IMR-90 (cell line): ENCODE data around the gene ALPK3. TPM values are rescaled to one million over a fixed set of nuclear protein-coding genes. Genes with fewer than 3 reads are reported as not detected.

ENCODE experiments used
- ATAC-seq: fragments of 200-7000 bp; cut with Tn5 transposase; 2 replicates; pipeline ENCODE4 v1.9.1; 2020; ENCODE audit warnings: low read depth, mild to moderate bottlenecking, moderate library complexity
- BruUV-seq: library from RNA; stranded (reverse); fragments of 400-500 nt; replicated peaks from 2 replicates; lab custom pipeline; 2021; lab: Mats Ljungman, UMichigan
- CTCF ChIA-PET: fragments of 300-600 bp; formaldehyde crosslinking; extraction: SDS; loops from one replicate; lab custom pipeline; 2021; ENCODE audit warnings: antibody characterized with exemption; lab: Yijun Ruan, JAX
- POLR2A ChIA-PET: fragments of 300-600 bp; sonication (Branson Sonifier 250); formaldehyde crosslinking; loops from one replicate; lab custom pipeline; 2022; ENCODE audit warnings: antibody characterized with exemption; ENCODE audit not compliant: unreplicated experiment; lab: Charles Lee
- DNase-seq: peaks from one replicate; pipeline ENCODE4 v3.0.0; 2013
- H2AFZ ChIP-seq: replicated peaks from 2 replicates; pipeline ENCODE3; 2013; ENCODE audit warnings: low read length, mild to moderate bottlenecking; ENCODE audit not compliant: poor library complexity
- H2AK5ac ChIP-seq: 2 replicates; pipeline ENCODE4 v1.6.1; 2013; ENCODE audit warnings: low read depth, low read length, inconsistent platforms
- H2AK9ac ChIP-seq: replicated peaks from 2 replicates; pipeline ENCODE3; 2013; ENCODE audit warnings: mild to moderate bottlenecking, low read depth, low read length, moderate library complexity; ENCODE audit not compliant: poor library complexity
- H2BK120ac ChIP-seq: 2 replicates; pipeline ENCODE4 v1.6.1; 2013; ENCODE audit warnings: low read depth, low read length, inconsistent platforms
- H2BK15ac ChIP-seq: 3 replicates; pipeline ENCODE4 v1.6.1; 2013; ENCODE audit warnings: low read depth, low read length, inconsistent platforms
- H2BK20ac ChIP-seq: 2 replicates; pipeline ENCODE4 v1.6.1; 2013; ENCODE audit warnings: low read depth, mild to moderate bottlenecking, inconsistent platforms, low read length, moderate library complexity
- H2BK5ac ChIP-seq: 2 replicates; pipeline ENCODE4 v1.6.1; 2013; ENCODE audit warnings: mild to moderate bottlenecking, low read depth, low read length, inconsistent platforms; ENCODE audit not compliant: poor library complexity, severe bottlenecking
- H3K14ac ChIP-seq: replicated peaks from 2 replicates; pipeline ENCODE4 v1.6.1; 2013; ENCODE audit warnings: low read depth, low read length, inconsistent platforms
- H3K18ac ChIP-seq: 2 replicates; pipeline ENCODE4 v1.6.1; 2013; ENCODE audit warnings: low read depth, low read length, control low read depth
- H3K23ac ChIP-seq: 2 replicates; pipeline ENCODE4 v1.6.1; 2013; ENCODE audit warnings: low read depth, low read length, inconsistent platforms
- H3K27ac ChIP-seq: 2 replicates; pipeline ENCODE4 v1.5.1; 2013; ENCODE audit warnings: mild to moderate bottlenecking, control low read depth, low read length; ENCODE audit not compliant: insufficient read depth
- H3K27me3 ChIP-seq: 2 replicates; pipeline ENCODE4 v1.6.1; 2013; ENCODE audit warnings: low read length; ENCODE audit not compliant: control insufficient read depth, insufficient read depth
- H3K36me3 ChIP-seq: 2 replicates; pipeline ENCODE4 v1.6.1; 2013; ENCODE audit warnings: low read length, mixed read lengths; ENCODE audit not compliant: control insufficient read depth, insufficient read depth
- H3K4ac ChIP-seq: 2 replicates; pipeline ENCODE4 v1.6.1; 2013; ENCODE audit warnings: low read depth, low read length, inconsistent platforms
- H3K4me1 ChIP-seq: 2 replicates; pipeline ENCODE4 v1.6.1; 2013; ENCODE audit warnings: low read length, mixed read lengths; ENCODE audit not compliant: control insufficient read depth, insufficient read depth
- H3K4me2 ChIP-seq: 2 replicates; pipeline ENCODE4 v1.6.1; 2013; ENCODE audit warnings: low read depth, mild to moderate bottlenecking, control low read depth, low read length, moderate library complexity
- H3K4me3 ChIP-seq: 2 replicates; pipeline ENCODE4 v1.5.1; 2013; ENCODE audit warnings: low read depth, mild to moderate bottlenecking, control low read depth, low read length, moderate library complexity; ENCODE audit not compliant: insufficient read depth
- H3K56ac ChIP-seq: 2 replicates; pipeline ENCODE4 v1.6.1; 2013; ENCODE audit warnings: low read length, inconsistent platforms; ENCODE audit not compliant: insufficient read depth; ENCODE audit errors: extremely low read depth
- H3K79me1 ChIP-seq, 2 experiments: 2 replicates each; pipeline ENCODE4 v1.6.1; 2013; ENCODE audit warnings: low read length in 2 of 2, inconsistent platforms in 1 of 2, low read depth in 1 of 2
- H3K9ac ChIP-seq: 2 replicates; pipeline ENCODE4 v1.6.1; 2013; ENCODE audit warnings: low read depth, low read length, control low read depth
- H3K9me1 ChIP-seq: 2 replicates; pipeline ENCODE4 v1.6.1; 2013; ENCODE audit warnings: low read length, inconsistent platforms; ENCODE audit not compliant: insufficient read depth
- H3K9me3 ChIP-seq: 2 replicates; pipeline ENCODE4 v1.6.1; 2013; ENCODE audit warnings: low read length; ENCODE audit not compliant: control insufficient read depth, insufficient read depth
- H4K20me1 ChIP-seq: 2 replicates; pipeline ENCODE4 v1.6.1; 2013; ENCODE audit warnings: low read length, inconsistent platforms; ENCODE audit not compliant: insufficient read depth
- H4K5ac ChIP-seq: 2 replicates; pipeline ENCODE4 v1.6.1; 2013; ENCODE audit warnings: mild to moderate bottlenecking, low read depth, low read length, control low read depth
- H4K8ac ChIP-seq, 2 experiments: 2 replicates each; pipeline ENCODE4 v1.6.1; 2013; ENCODE audit warnings: low read depth in 2 of 2, low read length in 2 of 2, control low read depth in 1 of 2, inconsistent platforms in 1 of 2
- H4K91ac ChIP-seq: 2 replicates; pipeline ENCODE4 v1.6.1; 2013; ENCODE audit warnings: low read depth, low read length, inconsistent platforms; ENCODE audit not compliant: insufficient read depth
- FOS ChIP-seq: fragments of 150-350 bp; IDR thresholded peaks from 2 replicates; pipeline ENCODE4 v1.6.1; 2016; ENCODE audit warnings: low read depth, low read length
- MAFK ChIP-seq: IDR thresholded peaks from 2 replicates; pipeline ENCODE4 v1.6.1; 2012; ENCODE audit warnings: low read depth, low read length, improper control_type of control experiment
- RCOR1 ChIP-seq: IDR thresholded peaks from 2 replicates; pipeline ENCODE4 v1.6.1; 2012; ENCODE audit warnings: mild to moderate bottlenecking, low read length, improper control_type of control experiment; ENCODE audit not compliant: insufficient replicate concordance
- RFX5 ChIP-seq: IDR thresholded peaks from 2 replicates; pipeline ENCODE4 v1.8.0; 2012; ENCODE audit warnings: low read depth, mild to moderate bottlenecking, low read length, moderate library complexity
- WGBS, 2 experiments: methylation state at CpG; one replicate each; pipeline versions ENCODE4 v1.1.5 to v1.1.7; 2013; ENCODE audit warnings: missing lambda C conversion rate in 2 of 2; ENCODE audit not compliant: insufficient read length in 1 of 2; ENCODE audit errors: extremely low coverage in 2 of 2; 5-methylcytosine and 5-hydroxymethylcytosine counted together
- dilution Hi-C: fragments of 300-500 bp; cut with HindIII; formaldehyde crosslinking; loops from one replicate; pipeline ENCODE4 v1.14.3; 2018; ENCODE audit warnings: low sequenced_read_pairs; ENCODE audit not compliant: unreplicated experiment
- in situ Hi-C: fragments of 300-500 bp; cut with MboI; formaldehyde crosslinking; loops from 3 replicates; pipeline ENCODE4 v1.14.3; 2019; ENCODE audit warnings: low sequenced_read_pairs, inconsistent platforms, mixed read lengths
- intact Hi-C: fragments of 100-400 bp; cut with micrococcal nuclease; formaldehyde crosslinking; loops from 2 replicates; pipeline ENCODE4 v1.10.0; 2022
- polyA plus RNA-seq, 3 experiments: library from polyadenylated mRNA; depleted of rRNA; stranded (reverse); fragments of >200 nt; gene quantifications; 2 replicates each; pipeline ENCODE4 v1.2.3, GENCODE V29; 2012; ENCODE audit warnings: low replicate concordance in 1 of 3
- total RNA-seq: library from RNA; depleted of rRNA; stranded (reverse); fragments of >200 nt; gene quantifications from 2 replicates; pipeline ENCODE4 v1.2.3, GENCODE V29; 2012
- TF ChIP-seq, protein P1 (sequence below): fragments of 150-350 bp; IDR thresholded peaks from 2 replicates; pipeline ENCODE4 v1.6.1; 2016; ENCODE audit warnings: low read depth, mild to moderate bottlenecking, low read length, moderate library complexity, borderline replicate concordance

Gene ALPK3
- total and polyA plus RNA-seq, 2 of the 4 experiments (the other 2 are of a cell fraction), result under 0.01 to 0.26 TPM

DNA sequence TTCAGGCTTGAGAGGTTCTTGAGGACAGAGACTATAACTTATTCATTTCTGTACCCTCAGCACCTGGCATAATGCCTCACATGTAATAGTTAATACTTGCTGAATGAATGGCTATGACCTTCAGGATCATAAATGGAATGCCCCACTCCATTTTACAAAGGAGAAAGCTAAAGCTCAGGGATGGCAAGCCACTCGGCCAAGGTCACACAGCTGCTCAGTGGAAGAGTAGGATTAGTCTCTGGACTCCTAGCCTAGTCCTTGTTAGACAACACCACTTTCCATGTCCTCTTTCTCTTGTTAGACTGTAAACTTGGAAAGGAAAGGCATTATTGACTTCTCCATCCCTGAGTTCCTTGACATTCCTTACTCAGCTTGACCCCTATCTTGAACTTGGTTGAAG is 3.2 kb upstream of the ALPK3 start:
- Histone ChIP-seq H2BK120ac (no peak overlapping the region), H3K27ac (no peak overlapping the region), H3K23ac (no peak overlapping the region), H4K91ac (no peak overlapping the region), H3K4me2 (no peak overlapping the region), H4K8ac (no peak overlapping the region), H3K27me3 (peaks cover 1% of the 10 kb centered on the region; the same call in 1 of the 2 replicates), H3K4me3 (no peak overlapping the region), H2BK20ac (no peak overlapping the region), H3K4ac (no peak overlapping the region), H2AK9ac (no peak overlapping the region), H3K56ac (no peak overlapping the region), H2BK15ac (no peak overlapping the region), H4K5ac (no peak overlapping the region), H3K79me1 (no peaks in the 10 kb centered on the region), H3K14ac (no peak overlapping the region), H3K9me1 (peaks cover 5% of the 10 kb centered on the region), H3K18ac (no peak overlapping the region), H2AFZ (no peak overlapping the region), H2AK5ac (no peak overlapping the region), H2BK5ac (no peak overlapping the region), H3K9ac (no peak overlapping the region), H3K9me3 (no peaks in the 10 kb centered on the region), H4K20me1 (0 out of 2 replicates have a peak, but pooled peaks cover 8% of the 10 kb centered on the region), H3K36me3 (no peaks in the 10 kb centered on the region), H3K4me1 (peaks cover 2% of the 10 kb centered on the region; the same call in 1 of the 2 replicates)
- no TSS peak for BruUV-seq
- POLR2A ChIA-PET, result no interaction called here
- TF ChIP-seq RFX5 (no peak), FOS (no peak), RCOR1 (no peak), MAFK (no peak)
- TF ChIP-seq, protein P1, sequence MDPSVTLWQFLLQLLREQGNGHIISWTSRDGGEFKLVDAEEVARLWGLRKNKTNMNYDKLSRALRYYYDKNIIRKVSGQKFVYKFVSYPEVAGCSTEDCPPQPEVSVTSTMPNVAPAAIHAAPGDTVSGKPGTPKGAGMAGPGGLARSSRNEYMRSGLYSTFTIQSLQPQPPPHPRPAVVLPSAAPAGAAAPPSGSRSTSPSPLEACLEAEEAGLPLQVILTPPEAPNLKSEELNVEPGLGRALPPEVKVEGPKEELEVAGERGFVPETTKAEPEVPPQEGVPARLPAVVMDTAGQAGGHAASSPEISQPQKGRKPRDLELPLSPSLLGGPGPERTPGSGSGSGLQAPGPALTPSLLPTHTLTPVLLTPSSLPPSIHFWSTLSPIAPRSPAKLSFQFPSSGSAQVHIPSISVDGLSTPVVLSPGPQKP, result no peak
- CTCF ChIA-PET, result no interaction called here
- no CpG with 5 or more reads among the region's 1 CpG for WGBS, 2 experiments
- dilution Hi-C loops (no loop called here), intact Hi-C loops (no loop called here), in situ Hi-C loops (no loop called here)
- no peak for ATAC-seq
- no peak for DNase-seq
